CD4-positive, alpha-beta memory T cell (primary cell): Measurements from ENCODE around the gene TMEM184C. TPM values are rescaled to one million over a fixed set of nuclear protein-coding genes. Genes with fewer than 3 reads are reported as not detected.

Experiments
- CTCF ChIA-PET: fragments of 350-600 bp; sonication (Branson Sonifier 250); formaldehyde crosslinking; loops from one replicate; lab custom pipeline; 2021; ENCODE audit warnings: inconsistent platforms; ENCODE audit not compliant: partially characterized antibody; lab: Charles Lee
- POLR2A ChIA-PET: fragments of 350-600 bp; sonication (Branson Sonifier 250); formaldehyde crosslinking; loops from one replicate; lab custom pipeline; 2021; ENCODE audit not compliant: partially characterized antibody; lab: Charles Lee
- DNase-seq, 5 donors: peaks; one replicate each; pipeline versions ENCODE4 v3.0.0 to v3.0.0-alpha.2; 2020 to 2022; ENCODE audit warnings: mixed read lengths in 1 of 5
- H3K27ac ChIP-seq: one replicate; pipeline ENCODE4 v1.7.0; 2013; ENCODE audit warnings: low read depth, low read length
- H3K27me3 ChIP-seq: 2 replicates; pipeline ENCODE4 v1.7.0; 2013; ENCODE audit warnings: mild to moderate bottlenecking, low read length, moderate library complexity; ENCODE audit not compliant: insufficient read depth
- H3K36me3 ChIP-seq: 2 replicates; pipeline ENCODE4 v1.7.0; 2013; ENCODE audit warnings: mild to moderate bottlenecking, low read length, moderate library complexity; ENCODE audit not compliant: insufficient read depth
- H3K4me1 ChIP-seq: 2 replicates; pipeline ENCODE4 v1.7.0; 2013; ENCODE audit warnings: mild to moderate bottlenecking, low read length, moderate library complexity; ENCODE audit not compliant: insufficient read depth
- H3K4me3 ChIP-seq, 2 donors: one replicate each; pipeline ENCODE4 v1.7.0; 2013; ENCODE audit warnings: low read length in 2 of 2, mild to moderate bottlenecking in 1 of 2
- H3K9me3 ChIP-seq, 2 donors: one replicate each; pipeline ENCODE4 v1.7.0; 2013; ENCODE audit warnings: low read length in 2 of 2, control low read depth in 1 of 2; ENCODE audit not compliant: control insufficient read depth in 1 of 2
- H3K27ac Mint-ChIP-seq, 7 donors: one replicate each; pipeline ENCODE4 v1.8.0; 2020 to 2021; ENCODE audit warnings: mixed read lengths in 7 of 7, mild to moderate bottlenecking in 6 of 7, inconsistent platforms in 3 of 7, moderate library complexity in 3 of 7
- H3K27me3 Mint-ChIP-seq, 2 donors: one replicate each; pipeline ENCODE4 v1.8.0; 2020 to 2021; ENCODE audit warnings: mixed read lengths in 2 of 2
- H3K36me3 Mint-ChIP-seq, 2 donors: one replicate each; pipeline ENCODE4 v1.8.0; 2020 to 2021; ENCODE audit warnings: mixed read lengths in 2 of 2, inconsistent platforms in 1 of 2, mild to moderate bottlenecking in 1 of 2
- H3K4me1 Mint-ChIP-seq, 4 donors: one replicate each; pipeline ENCODE4 v1.8.0; 2020 to 2021; ENCODE audit warnings: mixed read lengths in 4 of 4, mild to moderate bottlenecking in 1 of 4
- H3K4me3 Mint-ChIP-seq, 8 donors: one replicate each; pipeline ENCODE4 v1.8.0; 2020 to 2021; ENCODE audit warnings: mixed read lengths in 8 of 8, mild to moderate bottlenecking in 7 of 8, moderate library complexity in 6 of 8, inconsistent platforms in 3 of 8
- H3K9me3 Mint-ChIP-seq, 8 donors: one replicate each; pipeline ENCODE4 v1.8.0; 2020 to 2021; ENCODE audit warnings: mixed read lengths in 8 of 8, mild to moderate bottlenecking in 5 of 8, inconsistent platforms in 3 of 8, moderate library complexity in 1 of 8
- intact Hi-C: fragments of 100-400 bp; cut with micrococcal nuclease; formaldehyde crosslinking; loops from one replicate; pipeline ENCODE4 v1.15.1; 2023
- polyA plus RNA-seq, 2 donors: library from polyadenylated mRNA; unstranded; fragments of 300-500 nt; fragmentation: Illumina TruSeq; gene quantifications; one replicate each; pipeline ENCODE4 v1.2.3, GENCODE V29; 2021
- total RNA-seq, 2 experiments: library from RNA; stranded (reverse); gene quantifications; one replicate each; pipeline ENCODE4 v1.2.3, GENCODE V29; 2021

Gene TMEM184C
- total and polyA plus RNA-seq, 4 experiments from 2014 or later = 13.7 to 31.5 (median 28.2) TPM

GRCh38 chr4:147590249-147590920, 26.8 kb upstream of the TMEM184C start:
- Histone ChIP-seq H3K27me3 (no peaks in the 10 kb centered on the region), H3K9me3 (no peaks in the 10 kb centered on the region), H3K36me3 (no peaks in the 10 kb centered on the region), H3K4me1 (no peaks in the 10 kb centered on the region), H3K27ac (no peak overlapping the region), H3K4me3 (no peak overlapping the region)
- CTCF ChIA-PET = interaction anchor here (0.6 to 3.0 kb wide), 13 partner anchors 9 to 1248 kb away, joined by 3 to 15 read pairs (median 3); partner anchors contain the start of genes PRMT9 and TMEM184C
- DNase-seq = peak in 4 of 5 donors; percentile 6 to 22 (median 14)
- H3K4me3 Mint-ChIP-seq = no peak overlapping the region
- H3K9me3 Mint-ChIP-seq = peaks cover 0 to 5% (median 3%) of the 10 kb centered on the region in 8 donors
- H3K27me3 Mint-ChIP-seq = peaks cover 2 to 3% of the 10 kb centered on the region in 2 donors
- peaks cover 0 to 4% (median 3%) of the 10 kb centered on the region in 4 donors for H3K4me1 Mint-ChIP-seq
- H3K27ac Mint-ChIP-seq = peak overlapping the region in 1 of 7 donors; percentile 10
- POLR2A ChIA-PET = no interaction called here
- intact Hi-C loops = loop anchor here (1.0 kb wide), 1 partner anchor 71 kb away; no protein-coding TSS in a partner anchor
- peaks cover 0 to 2% of the 10 kb centered on the region in 2 donors for H3K36me3 Mint-ChIP-seq

- Mint-ChIP-seq H3K36me3 (no peaks in the 10 kb centered on the region), H3K4me1 (peaks cover 0 to 4% (median 3%) of the 10 kb centered on the region in 4 donors), H3K27me3 (peaks cover under 1 to 2% of the 10 kb centered on the region in 2 donors), H3K27ac (no peak overlapping the region), H3K4me3 (no peak overlapping the region), H3K9me3 (no peaks in the 10 kb centered on the region)
- no peak for DNase-seq
- intact Hi-C loops = no loop called here
- H3K9me3 ChIP-seq = no peaks in the 10 kb centered on the region
- H3K27me3 ChIP-seq = no peaks in the 10 kb centered on the region
- H3K27ac ChIP-seq = no peak overlapping the region
- no peaks in the 10 kb centered on the region for H3K36me3 ChIP-seq
- H3K4me1 ChIP-seq = no peaks in the 10 kb centered on the region
- no peak overlapping the region for H3K4me3 ChIP-seq
- ChIA-PET CTCF (interaction anchor here (0.6 to 3.0 kb wide), 8 partner anchors 9 to 276 kb away, joined by 3 to 15 read pairs (median 4); partner anchors contain the start of gene TMEM184C), POLR2A (no interaction called here)
These were observed 26.1 kb upstream of the TMEM184C start for GRCh38 chr4:147591106-147591505.

GRCh38 chr4:147594107-147594506, 23.1 kb upstream of the TMEM184C start:
- no peaks in the 10 kb centered on the region for H3K27me3 ChIP-seq
- H3K4me3 Mint-ChIP-seq = no peak overlapping the region
- H3K36me3 ChIP-seq = no peaks in the 10 kb centered on the region
- ChIA-PET POLR2A (interaction anchor here (1.2 kb wide), 1 partner anchor 138 kb away, joined by 4 read pairs; the partner anchor contains the start of gene ARHGAP10), CTCF (no interaction called here)
- no peaks in the 10 kb centered on the region for H3K9me3 ChIP-seq
- intact Hi-C loops = no loop called here
- no peak for DNase-seq
- H3K27ac Mint-ChIP-seq = peak overlapping the region in 4 of 7 donors; percentile 22 to 67 (median 43)
- no peaks in the 10 kb centered on the region for H3K9me3 Mint-ChIP-seq
- peaks cover 0 to 4% (median 3%) of the 10 kb centered on the region in 4 donors for H3K4me1 Mint-ChIP-seq
- no peak overlapping the region for H3K4me3 ChIP-seq
- no peak overlapping the region for H3K27ac ChIP-seq
- no peaks in the 10 kb centered on the region for H3K4me1 ChIP-seq
- no peaks in the 10 kb centered on the region for H3K36me3 Mint-ChIP-seq
- peaks cover 0 to 3% of the 10 kb centered on the region in 2 donors for H3K27me3 Mint-ChIP-seq

GRCh38 chr4:147594578-147594977, 22.6 kb upstream of the TMEM184C start:
- Histone ChIP-seq H3K36me3 (no peaks in the 10 kb centered on the region), H3K4me3 (no peak overlapping the region), H3K27me3 (no peaks in the 10 kb centered on the region), H3K27ac (no peak overlapping the region), H3K4me1 (no peaks in the 10 kb centered on the region), H3K9me3 (no peaks in the 10 kb centered on the region)
- POLR2A ChIA-PET = no interaction called here
- Mint-ChIP-seq H3K4me3 (no peak overlapping the region), H3K27me3 (peaks cover 0 to 3% of the 10 kb centered on the region in 2 donors), H3K9me3 (no peaks in the 10 kb centered on the region), H3K36me3 (no peaks in the 10 kb centered on the region), H3K27ac (peak overlapping the region in 3 of 7 donors; percentile 22 to 67 (median 57)), H3K4me1 (peaks cover 0 to 4% (median 3%) of the 10 kb centered on the region in 4 donors)
- intact Hi-C loops = no loop called here
- CTCF ChIA-PET = interaction anchor here (1.4 to 2.7 kb wide), 2 partner anchors 14 to 272 kb away, joined by 5 to 10 read pairs; no protein-coding TSS in a partner anchor
- DNase-seq = no peak

GRCh38 chr4:147596377-147596776, 20.8 kb upstream of the TMEM184C start:
- no peak overlapping the region for H3K4me3 Mint-ChIP-seq
- Histone ChIP-seq H3K9me3 (no peaks in the 10 kb centered on the region), H3K27me3 (no peaks in the 10 kb centered on the region), H3K4me1 (no peaks in the 10 kb centered on the region), H3K4me3 (no peak overlapping the region), H3K36me3 (no peaks in the 10 kb centered on the region), H3K27ac (no peak overlapping the region)
- H3K27me3 Mint-ChIP-seq = peaks cover 2 to 3% of the 10 kb centered on the region in 2 donors
- H3K27ac Mint-ChIP-seq = no peak overlapping the region
- POLR2A ChIA-PET = no interaction called here
- CTCF ChIA-PET = interaction anchor here (1.2 to 2.7 kb wide), 4 partner anchors 10 to 270 kb away, joined by 3 to 10 read pairs (median 4); no protein-coding TSS in a partner anchor
- H3K4me1 Mint-ChIP-seq = peaks cover 0 to 4% (median 1%) of the 10 kb centered on the region in 4 donors
- no peaks in the 10 kb centered on the region for H3K36me3 Mint-ChIP-seq
- DNase-seq = no peak
- H3K9me3 Mint-ChIP-seq = peaks cover 0 to under 1% (median 0%) of the 10 kb centered on the region in 8 donors
- intact Hi-C loops = loop anchor here (1.0 kb wide), 1 partner anchor 270 kb away; no protein-coding TSS in a partner anchor

- no peaks in the 10 kb centered on the region for H3K4me1 ChIP-seq
- H3K36me3 ChIP-seq = no peaks in the 10 kb centered on the region
- CTCF ChIA-PET = interaction anchor here (1.2 to 2.7 kb wide), 3 partner anchors 10 to 270 kb away, joined by 3 to 10 read pairs (median 4); no protein-coding TSS in a partner anchor
- H3K4me3 Mint-ChIP-seq = no peak overlapping the region
- peaks cover 2 to 3% of the 10 kb centered on the region in 2 donors for H3K27me3 Mint-ChIP-seq
- H3K9me3 ChIP-seq = no peaks in the 10 kb centered on the region
- H3K4me1 Mint-ChIP-seq = peaks cover 0 to 4% (median 1%) of the 10 kb centered on the region in 4 donors
- peaks cover 0 to 2% (median 0%) of the 10 kb centered on the region in 8 donors for H3K9me3 Mint-ChIP-seq
- no peak overlapping the region for H3K27ac Mint-ChIP-seq
- no peak for DNase-seq
- no peaks in the 10 kb centered on the region for H3K27me3 ChIP-seq
- POLR2A ChIA-PET = no interaction called here
- H3K4me3 ChIP-seq = no peak overlapping the region
- intact Hi-C loops = loop anchor here (1.0 kb wide), 1 partner anchor 269 kb away; no protein-coding TSS in a partner anchor
- no peaks in the 10 kb centered on the region for H3K36me3 Mint-ChIP-seq
- no peak overlapping the region for H3K27ac ChIP-seq
These were observed 20.2 kb upstream of the TMEM184C start for GRCh38 chr4:147596981-147597380.

- peaks cover 0 to 4% (median 1%) of the 10 kb centered on the region in 4 donors for H3K4me1 Mint-ChIP-seq
- ChIA-PET POLR2A (no interaction called here), CTCF (interaction anchor here (0.9 to 1.9 kb wide), 4 partner anchors 9 to 270 kb away, joined by 3 to 8 read pairs (median 4); no protein-coding TSS in a partner anchor)
- intact Hi-C loops = no loop called here
- no peak overlapping the region for H3K4me3 ChIP-seq
- peaks cover 2 to 3% of the 10 kb centered on the region in 2 donors for H3K27me3 Mint-ChIP-seq
- no peaks in the 10 kb centered on the region for H3K9me3 ChIP-seq
- no peaks in the 10 kb centered on the region for H3K36me3 Mint-ChIP-seq
- no peaks in the 10 kb centered on the region for H3K27me3 ChIP-seq
- H3K4me3 Mint-ChIP-seq = no peak overlapping the region
- no peak overlapping the region for H3K27ac ChIP-seq
- no peak for DNase-seq
- H3K9me3 Mint-ChIP-seq = peaks cover 0 to 2% (median 0%) of the 10 kb centered on the region in 8 donors
- no peaks in the 10 kb centered on the region for H3K36me3 ChIP-seq
- H3K4me1 ChIP-seq = no peaks in the 10 kb centered on the region
- H3K27ac Mint-ChIP-seq = no peak overlapping the region
These were observed 19.6 kb upstream of the TMEM184C start for GRCh38 chr4:147597561-147597960.
